Measurements from ENCODE around the gene CPVL. TPM values are rescaled to one million over a fixed set of nuclear protein-coding genes. Genes with fewer than 3 reads are reported as not detected.

CPVL gene
- total and polyA plus RNA-seq, 2 experiments from 2014 or later: 31.9 to 37.8 TPM

GRCh38 chr7:29071203-29071874, 75.0 kb downstream of the CPVL start:
- Histone ChIP-seq H3K79me2 (replicated peaks; ENCODE audit: insufficient read depth) (no peaks in the 10 kb centered on the region), H3F3A (replicated peaks; ENCODE audit: low read depth) (no peaks in the 10 kb centered on the region), H3K27ac (ENCODE audit: low read depth) (no peak overlapping the region), H3K4me2 (peak overlapping the region; percentile 19; the same call in 1 of the 2 replicates), H3K27me3 (ENCODE audit: insufficient read depth) (no peaks in the 10 kb centered on the region), H2AFZ (no peak overlapping the region), H3K4me1 (ENCODE audit: insufficient read depth) (peaks cover 24% of the 10 kb centered on the region), H4K20me1 (replicated peaks; ENCODE audit: insufficient read depth) (no peaks in the 10 kb centered on the region), H3K4me3 (no peak overlapping the region), H3K36me3 (ENCODE audit: insufficient read depth) (no peaks in the 10 kb centered on the region), H3K9me2 (ENCODE audit: insufficient read depth) (no peaks in the 10 kb centered on the region)
- no peak overlapping the region for H3K4me3 Mint-ChIP-seq
- H3K9me3 Mint-ChIP-seq: no peaks in the 10 kb centered on the region
- ATAC-seq: no peak
- peaks cover 28% of the 10 kb centered on the region for H3K4me1 Mint-ChIP-seq
- H3K27me3 Mint-ChIP-seq (ENCODE audit: insufficient read depth, low read depth, poor library complexity): peaks cover 2% of the 10 kb centered on the region
- no peak overlapping the region for H3K27ac Mint-ChIP-seq
- DNase-seq (ENCODE audit: low spot score): no peak
- TF ChIP-seq EZH2 (IDR thresholded peaks at IDR 0.05; ENCODE audit: low read depth, unreplicated experiment) (no peak), STAT1 (IDR thresholded peaks at IDR 0.05; ENCODE audit: unreplicated experiment) (no peak), JUNB (IDR thresholded peaks at IDR 0.05; ENCODE audit: unreplicated experiment) (no peak), POLR2AphosphoS5 (IDR thresholded peaks at IDR 0.05; ENCODE audit: low read depth) (no peak), ZNF114 (CRISPR knock-in tag; IDR thresholded peaks at IDR 0.05) (no peak), ZNF331 (CRISPR knock-in tag; IDR thresholded peaks at IDR 0.05; ENCODE audit: low read depth) (no peak), EZH2phosphoT487 (IDR thresholded peaks at IDR 0.05; ENCODE audit: unreplicated experiment) (no peak), NANOG (IDR thresholded peaks at IDR 0.05; ENCODE audit: borderline replicate concordance) (no peak), CREB1 (CRISPR knock-in tag; IDR thresholded peaks at IDR 0.05; ENCODE audit: low read depth) (no peak)
- TF ChIP-seq, protein P1, sequence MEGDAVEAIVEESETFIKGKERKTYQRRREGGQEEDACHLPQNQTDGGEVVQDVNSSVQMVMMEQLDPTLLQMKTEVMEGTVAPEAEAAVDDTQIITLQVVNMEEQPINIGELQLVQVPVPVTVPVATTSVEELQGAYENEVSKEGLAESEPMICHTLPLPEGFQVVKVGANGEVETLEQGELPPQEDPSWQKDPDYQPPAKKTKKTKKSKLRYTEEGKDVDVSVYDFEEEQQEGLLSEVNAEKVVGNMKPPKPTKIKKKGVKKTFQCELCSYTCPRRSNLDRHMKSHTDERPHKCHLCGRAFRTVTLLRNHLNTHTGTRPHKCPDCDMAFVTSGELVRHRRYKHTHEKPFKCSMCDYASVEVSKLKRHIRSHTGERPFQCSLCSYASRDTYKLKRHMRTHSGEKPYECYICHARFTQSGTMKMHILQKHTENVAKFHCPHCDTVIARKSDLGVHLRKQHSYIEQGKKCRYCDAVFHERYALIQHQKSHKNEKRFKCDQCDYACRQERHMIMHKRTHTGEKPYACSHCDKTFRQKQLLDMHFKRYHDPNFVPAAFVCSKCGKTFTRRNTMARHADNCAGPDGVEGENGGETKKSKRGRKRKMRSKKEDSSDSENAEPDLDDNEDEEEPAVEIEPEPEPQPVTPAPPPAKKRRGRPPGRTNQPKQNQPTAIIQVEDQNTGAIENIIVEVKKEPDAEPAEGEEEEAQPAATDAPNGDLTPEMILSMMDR (conservative IDR thresholded peaks at IDR 0.05; ENCODE audit: low read depth in 2 of 2): no peak
- TF ChIP-seq, protein P2, sequence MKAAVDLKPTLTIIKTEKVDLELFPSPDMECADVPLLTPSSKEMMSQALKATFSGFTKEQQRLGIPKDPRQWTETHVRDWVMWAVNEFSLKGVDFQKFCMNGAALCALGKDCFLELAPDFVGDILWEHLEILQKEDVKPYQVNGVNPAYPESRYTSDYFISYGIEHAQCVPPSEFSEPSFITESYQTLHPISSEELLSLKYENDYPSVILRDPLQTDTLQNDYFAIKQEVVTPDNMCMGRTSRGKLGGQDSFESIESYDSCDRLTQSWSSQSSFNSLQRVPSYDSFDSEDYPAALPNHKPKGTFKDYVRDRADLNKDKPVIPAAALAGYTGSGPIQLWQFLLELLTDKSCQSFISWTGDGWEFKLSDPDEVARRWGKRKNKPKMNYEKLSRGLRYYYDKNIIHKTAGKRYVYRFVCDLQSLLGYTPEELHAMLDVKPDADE (IDR thresholded peaks at IDR 0.05): no peak
- TF ChIP-seq, protein P3, sequence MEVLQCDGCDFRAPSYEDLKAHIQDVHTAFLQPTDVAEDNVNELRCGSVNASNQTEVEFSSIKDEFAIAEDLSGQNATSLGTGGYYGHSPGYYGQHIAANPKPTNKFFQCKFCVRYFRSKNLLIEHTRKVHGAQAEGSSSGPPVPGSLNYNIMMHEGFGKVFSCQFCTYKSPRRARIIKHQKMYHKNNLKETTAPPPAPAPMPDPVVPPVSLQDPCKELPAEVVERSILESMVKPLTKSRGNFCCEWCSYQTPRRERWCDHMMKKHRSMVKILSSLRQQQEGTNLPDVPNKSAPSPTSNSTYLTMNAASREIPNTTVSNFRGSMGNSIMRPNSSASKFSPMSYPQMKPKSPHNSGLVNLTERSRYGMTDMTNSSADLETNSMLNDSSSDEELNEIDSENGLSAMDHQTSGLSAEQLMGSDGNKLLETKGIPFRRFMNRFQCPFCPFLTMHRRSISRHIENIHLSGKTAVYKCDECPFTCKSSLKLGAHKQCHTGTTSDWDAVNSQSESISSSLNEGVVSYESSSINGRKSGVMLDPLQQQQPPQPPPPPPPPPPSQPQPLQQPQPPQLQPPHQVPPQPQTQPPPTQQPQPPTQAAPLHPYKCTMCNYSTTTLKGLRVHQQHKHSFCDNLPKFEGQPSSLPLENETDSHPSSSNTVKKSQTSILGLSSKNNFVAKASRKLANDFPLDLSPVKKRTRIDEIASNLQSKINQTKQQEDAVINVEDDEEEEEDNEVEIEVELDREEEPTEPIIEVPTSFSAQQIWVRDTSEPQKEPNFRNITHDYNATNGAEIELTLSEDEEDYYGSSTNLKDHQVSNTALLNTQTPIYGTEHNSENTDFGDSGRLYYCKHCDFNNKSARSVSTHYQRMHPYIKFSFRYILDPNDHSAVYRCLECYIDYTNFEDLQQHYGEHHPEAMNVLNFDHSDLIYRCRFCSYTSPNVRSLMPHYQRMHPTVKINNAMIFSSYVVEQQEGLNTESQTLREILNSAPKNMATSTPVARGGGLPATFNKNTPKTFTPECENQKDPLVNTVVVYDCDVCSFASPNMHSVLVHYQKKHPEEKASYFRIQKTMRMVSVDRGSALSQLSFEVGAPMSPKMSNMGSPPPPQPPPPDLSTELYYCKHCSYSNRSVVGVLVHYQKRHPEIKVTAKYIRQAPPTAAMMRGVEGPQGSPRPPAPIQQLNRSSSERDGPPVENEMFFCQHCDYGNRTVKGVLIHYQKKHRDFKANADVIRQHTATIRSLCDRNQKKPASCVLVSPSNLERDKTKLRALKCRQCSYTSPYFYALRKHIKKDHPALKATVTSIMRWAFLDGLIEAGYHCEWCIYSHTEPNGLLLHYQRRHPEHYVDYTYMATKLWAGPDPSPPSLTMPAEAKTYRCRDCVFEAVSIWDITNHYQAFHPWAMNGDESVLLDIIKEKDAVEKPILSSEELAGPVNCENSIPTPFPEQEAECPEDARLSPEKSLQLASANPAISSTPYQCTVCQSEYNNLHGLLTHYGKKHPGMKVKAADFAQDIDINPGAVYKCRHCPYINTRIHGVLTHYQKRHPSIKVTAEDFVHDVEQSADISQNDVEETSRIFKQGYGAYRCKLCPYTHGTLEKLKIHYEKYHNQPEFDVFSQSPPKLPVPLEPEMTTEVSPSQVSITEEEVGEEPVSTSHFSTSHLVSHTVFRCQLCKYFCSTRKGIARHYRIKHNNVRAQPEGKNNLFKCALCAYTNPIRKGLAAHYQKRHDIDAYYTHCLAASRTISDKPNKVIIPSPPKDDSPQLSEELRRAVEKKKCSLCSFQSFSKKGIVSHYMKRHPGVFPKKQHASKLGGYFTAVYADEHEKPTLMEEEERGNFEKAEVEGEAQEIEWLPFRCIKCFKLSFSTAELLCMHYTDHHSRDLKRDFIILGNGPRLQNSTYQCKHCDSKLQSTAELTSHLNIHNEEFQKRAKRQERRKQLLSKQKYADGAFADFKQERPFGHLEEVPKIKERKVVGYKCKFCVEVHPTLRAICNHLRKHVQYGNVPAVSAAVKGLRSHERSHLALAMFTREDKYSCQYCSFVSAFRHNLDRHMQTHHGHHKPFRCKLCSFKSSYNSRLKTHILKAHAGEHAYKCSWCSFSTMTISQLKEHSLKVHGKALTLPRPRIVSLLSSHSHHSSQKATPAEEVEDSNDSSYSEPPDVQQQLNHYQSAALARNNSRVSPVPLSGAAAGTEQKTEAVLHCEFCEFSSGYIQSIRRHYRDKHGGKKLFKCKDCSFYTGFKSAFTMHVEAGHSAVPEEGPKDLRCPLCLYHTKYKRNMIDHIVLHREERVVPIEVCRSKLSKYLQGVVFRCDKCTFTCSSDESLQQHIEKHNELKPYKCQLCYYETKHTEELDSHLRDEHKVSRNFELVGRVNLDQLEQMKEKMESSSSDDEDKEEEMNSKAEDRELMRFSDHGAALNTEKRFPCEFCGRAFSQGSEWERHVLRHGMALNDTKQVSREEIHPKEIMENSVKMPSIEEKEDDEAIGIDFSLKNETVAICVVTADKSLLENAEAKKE (CRISPR knock-in tag; IDR thresholded peaks at IDR 0.05): no peak
- TF ChIP-seq, protein P4, sequence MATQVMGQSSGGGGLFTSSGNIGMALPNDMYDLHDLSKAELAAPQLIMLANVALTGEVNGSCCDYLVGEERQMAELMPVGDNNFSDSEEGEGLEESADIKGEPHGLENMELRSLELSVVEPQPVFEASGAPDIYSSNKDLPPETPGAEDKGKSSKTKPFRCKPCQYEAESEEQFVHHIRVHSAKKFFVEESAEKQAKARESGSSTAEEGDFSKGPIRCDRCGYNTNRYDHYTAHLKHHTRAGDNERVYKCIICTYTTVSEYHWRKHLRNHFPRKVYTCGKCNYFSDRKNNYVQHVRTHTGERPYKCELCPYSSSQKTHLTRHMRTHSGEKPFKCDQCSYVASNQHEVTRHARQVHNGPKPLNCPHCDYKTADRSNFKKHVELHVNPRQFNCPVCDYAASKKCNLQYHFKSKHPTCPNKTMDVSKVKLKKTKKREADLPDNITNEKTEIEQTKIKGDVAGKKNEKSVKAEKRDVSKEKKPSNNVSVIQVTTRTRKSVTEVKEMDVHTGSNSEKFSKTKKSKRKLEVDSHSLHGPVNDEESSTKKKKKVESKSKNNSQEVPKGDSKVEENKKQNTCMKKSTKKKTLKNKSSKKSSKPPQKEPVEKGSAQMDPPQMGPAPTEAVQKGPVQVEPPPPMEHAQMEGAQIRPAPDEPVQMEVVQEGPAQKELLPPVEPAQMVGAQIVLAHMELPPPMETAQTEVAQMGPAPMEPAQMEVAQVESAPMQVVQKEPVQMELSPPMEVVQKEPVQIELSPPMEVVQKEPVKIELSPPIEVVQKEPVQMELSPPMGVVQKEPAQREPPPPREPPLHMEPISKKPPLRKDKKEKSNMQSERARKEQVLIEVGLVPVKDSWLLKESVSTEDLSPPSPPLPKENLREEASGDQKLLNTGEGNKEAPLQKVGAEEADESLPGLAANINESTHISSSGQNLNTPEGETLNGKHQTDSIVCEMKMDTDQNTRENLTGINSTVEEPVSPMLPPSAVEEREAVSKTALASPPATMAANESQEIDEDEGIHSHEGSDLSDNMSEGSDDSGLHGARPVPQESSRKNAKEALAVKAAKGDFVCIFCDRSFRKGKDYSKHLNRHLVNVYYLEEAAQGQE (IDR thresholded peaks at IDR 0.05; ENCODE audit: unreplicated experiment): no peak
- no peaks in the 10 kb centered on the region for H3K36me3 Mint-ChIP-seq (ENCODE audit: low read depth)
